OCI-LY7 (cell line): ENCODE data around the gene AOC2. TPM values are rescaled to one million over a fixed set of nuclear protein-coding genes. Genes with fewer than 3 reads are reported as not detected.

Experiments
- BruUV-seq: library from RNA; stranded (reverse); fragments of 400-500 nt; replicated peaks from 2 replicates; lab custom pipeline; 2021; lab: Mats Ljungman, UMichigan
- CTCF ChIA-PET: fragments of 300-600 bp; sonication (Branson Sonifier 250); formaldehyde crosslinking; loops from one replicate; lab custom pipeline; 2022; ENCODE audit warnings: antibody characterized with exemption; ENCODE audit not compliant: unreplicated experiment; lab: Charles Lee
- POLR2A ChIA-PET: fragments of 300-600 bp; sonication (Branson Sonifier 250); formaldehyde crosslinking; loops from one replicate; lab custom pipeline; 2022; ENCODE audit warnings: antibody characterized with exemption; lab: Charles Lee
- DNase-seq: peaks from one replicate; pipeline ENCODE4 v3.0.0-alpha.2; 2015; ENCODE audit warnings: low spot score
- H2AFZ ChIP-seq: fragments of 200-600 bp; sonication (generic), shearing (Covaris generic); 2 replicates; pipeline ENCODE4 v1.6.1; 2014; ENCODE audit warnings: mild to moderate bottlenecking, antibody characterized with exemption, low read length, moderate library complexity
- H3K27ac ChIP-seq: fragments of 200-600 bp; sonication (generic); 2 replicates; pipeline ENCODE4 v1.5.1; 2014; ENCODE audit warnings: mixed run types, low read depth, mild to moderate bottlenecking, moderate library complexity, low read length, inconsistent platforms; ENCODE audit not compliant: poor library complexity, severe bottlenecking
- H3K36me3 ChIP-seq: fragments of 200-600 bp; sonication (generic); 2 replicates; pipeline ENCODE4 v1.6.1; 2014; ENCODE audit warnings: mild to moderate bottlenecking, antibody characterized with exemption, low read length, moderate library complexity, mixed read lengths; ENCODE audit not compliant: insufficient read depth
- H3K4me1 ChIP-seq: fragments of 200-600 bp; sonication (generic); 2 replicates; pipeline ENCODE4 v1.5.1; 2014; ENCODE audit warnings: mild to moderate bottlenecking, low read length; ENCODE audit not compliant: insufficient read depth, poor library complexity, severe bottlenecking
- H3K4me2 ChIP-seq: fragments of 200-600 bp; sonication (generic); 2 replicates; pipeline ENCODE4 v1.6.1; 2014; ENCODE audit warnings: mild to moderate bottlenecking, low read length
- H3K4me3 ChIP-seq: fragments of 200-600 bp; sonication (generic); 2 replicates; pipeline ENCODE4 v1.5.1; 2014; ENCODE audit warnings: mild to moderate bottlenecking, low read depth, low read length; ENCODE audit not compliant: poor library complexity, severe bottlenecking
- H3K79me2 ChIP-seq: fragments of 200-600 bp; sonication (generic); 2 replicates; pipeline ENCODE4 v1.6.1; 2016; ENCODE audit warnings: low read depth, mild to moderate bottlenecking, low read length, moderate library complexity, mixed read lengths; ENCODE audit not compliant: insufficient read depth
- H3K9me2 ChIP-seq: fragments of 200-600 bp; sonication (generic); 2 replicates; pipeline ENCODE4 v1.6.1; 2016; ENCODE audit warnings: mild to moderate bottlenecking, low read length, mixed read lengths; ENCODE audit not compliant: insufficient read depth
- H3K9me3 ChIP-seq: fragments of 200-600 bp; sonication (generic); 2 replicates; pipeline ENCODE4 v1.6.1; 2014; ENCODE audit warnings: mild to moderate bottlenecking, mixed run types, low read length, mixed read lengths
- H4K20me1 ChIP-seq: fragments of 200-600 bp; sonication (generic); 2 replicates; pipeline ENCODE4 v1.6.1; 2014; ENCODE audit warnings: mild to moderate bottlenecking, antibody characterized with exemption, low read length, moderate library complexity, mixed read lengths; ENCODE audit not compliant: insufficient read depth
- CTCF ChIP-seq: fragments of 200-600 bp; sonication (generic); conservative IDR thresholded peaks from 2 replicates; pipeline ENCODE4 v1.5.1; 2014; ENCODE audit warnings: mild to moderate bottlenecking, antibody characterized with exemption, low read length, moderate library complexity, mixed read lengths
- EZH2phosphoT487 ChIP-seq: fragments of 200-600 bp; sonication (generic); IDR thresholded peaks from 2 replicates; pipeline ENCODE4 v1.6.1; 2018; ENCODE audit warnings: low read depth, borderline replicate concordance, mild to moderate bottlenecking, mixed run types, antibody characterized with exemption, low read length, moderate library complexity, mixed read lengths
- intact Hi-C: fragments of 100-400 bp; cut with micrococcal nuclease; formaldehyde crosslinking; loops from one replicate; pipeline ENCODE4 v1.10.0; 2022; ENCODE audit not compliant: unreplicated experiment
- total RNA-seq, 2 experiments: library from RNA; depleted of rRNA in 1 of 2; stranded (reverse); fragments of >200 nt in 1 of 2; shearing (Covaris generic) in 1 of 2; gene quantifications; 2 replicates each; pipeline ENCODE4 v1.2.3, GENCODE V29; 2014 to 2022

AOC2 gene
- total RNA-seq, 2 experiments from 2014 or later = 3.3 to 5.4 TPM

GRCh38 chr17:42833767-42834422 is 10.5 kb upstream of the AOC2 start:
- peak overlapping the region; percentile 86; the same call in 1 of the 2 replicates for H2AFZ ChIP-seq
- BruUV-seq = no TSS peak
- H3K4me2 ChIP-seq = peak overlapping the region; percentile 87
- POLR2A ChIA-PET = interaction anchor here (0.6 to 2.2 kb wide), 4 partner anchors 10 to 164 kb away, joined by 3 to 12 read pairs (median 6); partner anchors contain the start of genes BECN1 and RPL27
- H3K9me2 ChIP-seq = no peaks in the 10 kb centered on the region
- peaks cover 15% of the 10 kb centered on the region for H3K4me1 ChIP-seq
- no peaks in the 10 kb centered on the region for H3K9me3 ChIP-seq
- H3K27ac ChIP-seq = peak overlapping the region; percentile 60
- CTCF ChIA-PET = interaction anchor here (0.6 to 0.7 kb wide), 2 partner anchors 10 to 150 kb away, joined by 3 read pairs; partner anchors contain the start of gene BECN1
- no peak for DNase-seq
- H3K36me3 ChIP-seq = peaks cover 50% of the 10 kb centered on the region
- intact Hi-C loops = loop anchor here (5.0 kb wide), 2 partner anchors 73 to 163 kb away; partner anchors contain the start of gene RPL27
- peak overlapping the region; percentile 99 for H3K4me3 ChIP-seq
- H3K79me2 ChIP-seq = peaks cover 43% of the 10 kb centered on the region
- peaks cover 8% of the 10 kb centered on the region; the same call in 1 of the 2 replicates for H4K20me1 ChIP-seq
- no peak for TF ChIP-seq CTCF
- no peak for TF ChIP-seq EZH2phosphoT487

GRCh38 chr17:42835732-42836131 is 8.6 kb upstream of the AOC2 start:
- Histone ChIP-seq H3K4me1 (peaks cover 15% of the 10 kb centered on the region), H3K4me3 (no peak overlapping the region), H2AFZ (no peak overlapping the region), H3K27ac (no peak overlapping the region), H3K79me2 (peaks cover 43% of the 10 kb centered on the region), H4K20me1 (peaks cover 8% of the 10 kb centered on the region; the same call in 1 of the 2 replicates), H3K36me3 (peaks cover 67% of the 10 kb centered on the region), H3K9me3 (no peaks in the 10 kb centered on the region), H3K9me2 (no peaks in the 10 kb centered on the region), H3K4me2 (no peak overlapping the region)
- ChIA-PET CTCF (no interaction called here), POLR2A (interaction anchor here (0.5 kb wide), 1 partner anchor 125 kb away, joined by 8 read pairs; no protein-coding TSS in a partner anchor)
- BruUV-seq = no TSS peak
- no peak for DNase-seq
- intact Hi-C loops = no loop called here
- TF ChIP-seq EZH2phosphoT487 (no peak), CTCF (no peak)
